Activated CD4-positive, alpha-beta T cell treated with anti-CD3 and anti-CD28 coated beads for 48 hours (primary cell): ENCODE results near the gene TNFRSF25.

Source experiments
- DNase-seq: peaks from one replicate; pipeline ENCODE4 v3.0.0-alpha.2; 2020

The TNFRSF25 gene

DNA sequence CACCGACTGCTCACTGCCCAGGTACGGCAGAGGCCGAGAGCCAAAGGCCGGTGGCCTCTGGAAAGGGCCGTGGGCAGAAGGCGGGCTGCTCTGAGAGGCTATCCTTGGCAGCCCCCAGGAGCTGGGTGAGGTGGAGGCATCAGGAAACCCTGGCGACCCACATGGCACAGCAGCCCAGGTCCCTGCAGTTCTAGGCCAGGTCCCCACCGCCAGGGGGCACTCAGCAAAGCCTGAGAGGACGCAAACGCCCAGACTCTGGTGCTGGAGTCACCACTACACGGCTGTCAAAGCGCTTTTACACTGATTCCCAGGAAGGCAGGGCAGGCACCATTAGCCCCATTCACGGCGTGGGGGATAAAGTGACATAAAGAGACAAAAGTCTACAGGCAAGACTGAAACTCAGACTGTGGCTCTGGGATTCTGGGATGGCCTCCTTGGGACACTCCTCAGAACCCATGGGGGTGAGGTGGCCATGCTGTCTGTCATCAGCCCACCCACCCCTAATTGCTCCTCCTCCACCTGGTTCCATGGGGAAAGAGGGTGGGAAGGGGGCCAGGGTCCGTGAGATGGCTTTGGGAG is 20.5 kb upstream of the TNFRSF25 start:
- DNase-seq, result peak; percentile 94

DNA sequence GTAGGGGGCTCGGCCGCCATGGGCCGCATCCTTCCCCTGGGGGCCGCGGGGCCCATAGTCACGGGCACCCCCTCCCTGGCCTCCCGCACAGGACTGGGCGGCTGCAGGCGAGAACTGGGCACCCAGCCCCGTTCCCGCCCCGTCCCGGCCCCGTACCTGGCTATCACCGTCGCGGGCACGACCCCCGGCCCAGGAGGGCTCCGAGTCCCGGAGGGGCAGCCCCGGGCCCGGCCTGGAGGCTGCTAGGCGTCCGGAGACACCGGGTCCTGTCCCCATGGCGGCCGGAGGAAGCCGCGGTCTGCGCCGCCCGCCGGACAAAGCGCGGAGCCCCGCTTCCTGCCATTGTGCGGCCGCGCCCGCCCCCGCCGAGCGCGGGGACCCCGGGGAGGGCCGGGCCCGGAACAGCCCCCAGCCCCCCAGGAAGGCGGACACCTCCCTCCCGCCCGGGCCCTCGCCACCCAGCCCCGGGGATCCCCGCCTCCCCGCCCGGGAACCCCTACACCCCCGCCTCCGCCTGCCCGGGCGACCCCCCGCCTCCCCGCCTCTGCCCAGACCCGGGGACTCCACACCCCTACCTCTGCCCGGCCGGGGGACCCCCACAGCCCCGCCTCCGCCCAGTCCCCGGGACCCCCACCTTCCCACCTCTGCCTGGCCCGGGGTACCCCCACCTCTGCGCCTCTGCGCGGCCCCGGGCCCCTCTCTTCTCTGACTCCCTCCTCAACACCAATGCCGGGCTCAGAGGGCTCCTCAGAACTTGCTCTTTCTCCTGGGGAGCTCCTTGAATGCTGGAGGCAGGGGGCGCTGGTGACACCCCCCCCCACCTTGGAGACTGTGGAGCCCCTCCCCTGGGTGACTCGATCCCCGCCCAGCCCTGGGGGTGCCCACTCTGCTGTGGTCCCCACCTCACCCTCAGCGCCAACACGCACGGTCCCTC is 19.5 kb upstream of the TNFRSF25 start:
- DNase-seq, result no peak

DNA sequence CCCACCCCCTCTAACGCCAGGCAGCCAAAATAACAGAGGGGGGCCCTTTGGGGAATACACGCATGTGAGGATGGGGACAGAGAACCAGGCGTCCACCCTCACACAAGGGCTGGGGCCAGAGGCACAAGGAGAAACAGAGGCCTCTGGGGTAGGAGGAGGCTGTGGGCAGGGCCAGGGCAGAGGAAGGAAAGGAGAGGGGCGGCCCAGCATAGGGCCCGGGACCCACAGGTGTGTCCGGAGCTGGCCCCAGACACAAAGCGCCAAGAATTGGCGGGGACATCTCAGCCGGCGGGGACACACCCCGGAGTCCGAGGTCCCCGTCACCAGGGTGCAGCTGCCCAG is 18.8 kb upstream of the TNFRSF25 start:
- DNase-seq, result no peak

DNA sequence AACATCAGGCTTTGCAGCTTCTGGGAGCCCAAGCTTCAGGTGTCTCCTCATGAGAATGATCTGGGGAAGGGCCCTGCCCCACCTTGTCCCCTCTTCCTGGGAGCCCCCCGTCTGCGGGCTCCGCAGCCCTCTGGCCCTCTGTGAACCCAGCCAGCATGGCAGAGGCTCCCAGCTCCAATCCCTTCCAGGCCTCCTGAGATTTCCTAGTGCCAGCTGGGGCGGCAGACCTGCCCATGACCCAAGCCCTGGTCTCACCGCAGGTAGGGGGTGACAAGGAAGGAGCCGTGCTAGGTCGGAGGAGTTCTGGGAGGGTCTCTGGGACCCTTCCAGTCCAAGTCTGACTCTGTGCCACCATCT is 17.8 kb upstream of the TNFRSF25 start:
- no peak for DNase-seq

DNA sequence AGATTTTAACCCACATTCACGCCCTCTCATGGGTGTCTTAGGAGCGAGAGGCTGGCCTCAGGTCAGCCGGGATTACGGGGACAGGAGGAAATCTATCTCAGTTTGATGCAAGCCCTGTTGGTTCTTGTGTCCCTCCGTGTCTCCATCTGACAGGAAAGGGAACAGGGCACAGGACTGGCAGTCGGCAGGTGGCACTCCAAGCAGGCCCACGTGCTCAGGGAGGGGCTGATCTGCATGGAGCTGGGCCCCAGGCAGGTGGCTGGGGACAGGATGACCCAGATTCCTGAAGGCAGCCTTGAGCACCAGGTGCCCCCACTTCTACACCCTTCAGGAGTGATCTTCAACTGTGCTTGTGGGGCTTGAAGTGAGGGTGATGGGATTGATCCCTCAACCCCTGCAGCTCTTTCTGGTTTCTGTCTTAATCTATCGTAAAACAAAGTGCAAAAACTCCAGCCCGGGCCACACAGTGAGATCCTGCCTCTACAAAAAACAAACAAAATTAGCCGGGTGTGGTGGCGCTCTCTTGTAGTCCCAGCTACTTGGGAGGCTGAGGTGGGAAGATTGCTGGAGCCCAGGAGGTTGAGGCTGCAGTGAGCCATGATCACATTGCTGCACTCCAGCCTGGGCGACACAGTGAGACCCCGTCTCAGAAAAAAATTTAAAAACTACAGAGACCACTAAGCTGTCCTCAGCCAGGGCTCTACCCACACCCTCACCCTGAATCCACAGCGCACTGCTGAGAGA is 17.2 kb upstream of the TNFRSF25 start:
- no peak for DNase-seq

DNA sequence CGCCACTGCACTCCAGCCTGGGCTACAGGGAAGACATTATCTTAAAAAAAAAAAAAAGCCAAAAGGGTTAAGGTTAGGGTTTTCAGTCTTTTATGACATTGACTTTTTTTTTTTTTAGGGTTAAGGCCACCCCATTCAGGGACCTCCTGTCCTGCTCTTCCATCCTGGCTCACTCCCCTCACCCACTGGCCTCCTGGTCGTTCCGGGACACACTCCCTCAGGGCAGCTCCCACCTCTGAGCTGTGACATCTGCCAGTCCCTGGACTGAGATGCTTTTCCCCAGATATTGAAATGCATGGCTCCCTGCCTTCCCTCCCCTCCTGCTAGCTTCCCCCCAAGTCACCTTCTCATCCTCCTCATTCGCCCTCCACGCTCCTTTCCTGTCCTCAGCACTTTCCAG is 15.8 kb upstream of the TNFRSF25 start:
- DNase-seq, result no peak

DNA sequence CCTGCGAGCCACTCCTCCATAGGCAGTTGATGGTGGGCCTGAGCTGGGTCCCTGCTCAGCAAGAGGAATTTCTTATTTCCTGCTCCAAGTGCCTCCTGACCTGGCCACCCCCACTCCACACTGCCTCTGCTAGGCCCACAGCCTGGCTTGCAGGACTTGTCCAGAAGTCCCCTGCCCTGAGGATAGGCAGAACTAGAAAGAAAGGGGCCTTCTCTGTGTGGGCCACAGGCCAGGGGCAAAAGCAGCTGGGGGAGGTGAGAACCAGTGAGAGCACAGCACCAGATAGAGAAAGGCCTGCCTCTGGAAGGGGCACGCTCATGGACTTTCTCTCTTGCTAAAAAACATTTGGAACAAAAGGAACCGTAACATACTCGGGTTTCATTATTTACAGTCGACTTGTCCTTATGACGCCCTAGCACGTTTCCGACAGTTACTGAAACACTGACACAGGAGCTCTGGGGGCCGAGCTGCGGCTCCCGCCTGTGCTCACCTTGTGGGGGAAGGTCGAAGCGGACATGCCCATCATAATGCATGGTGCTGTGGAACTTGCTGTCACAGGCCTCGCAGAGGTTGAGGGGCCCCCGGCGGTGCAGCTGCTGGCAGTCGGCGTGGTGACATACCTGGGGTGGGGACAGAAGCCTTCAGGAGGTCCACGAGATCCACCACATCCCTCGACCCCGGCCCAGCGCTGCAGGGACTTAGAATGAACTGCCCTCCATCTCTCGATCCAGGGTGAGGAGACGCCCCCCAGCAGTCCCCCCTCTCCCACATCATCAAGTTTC is 11.3 kb upstream of the TNFRSF25 start:
- DNase-seq, result no peak

DNA sequence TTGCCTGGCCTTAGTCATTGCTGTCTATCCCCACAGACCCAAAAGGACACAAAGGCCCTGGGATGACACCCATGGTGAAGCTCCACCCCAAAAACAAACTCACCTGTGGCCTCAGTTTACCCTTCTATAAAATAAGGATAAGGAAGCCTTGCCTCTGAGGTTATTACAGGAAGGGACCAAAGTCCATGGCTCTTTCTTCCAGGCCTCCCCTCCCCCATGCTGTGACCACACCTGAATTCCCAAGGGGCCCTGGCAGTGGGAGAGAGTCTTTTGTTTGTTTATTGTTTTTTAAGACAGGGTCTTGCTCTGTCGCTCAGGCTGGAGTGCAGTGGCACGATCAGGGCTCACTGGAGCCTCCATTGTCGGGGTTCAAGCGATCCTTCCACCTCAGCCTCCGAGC is 10.5 kb upstream of the TNFRSF25 start:
- DNase-seq, result no peak

DNA sequence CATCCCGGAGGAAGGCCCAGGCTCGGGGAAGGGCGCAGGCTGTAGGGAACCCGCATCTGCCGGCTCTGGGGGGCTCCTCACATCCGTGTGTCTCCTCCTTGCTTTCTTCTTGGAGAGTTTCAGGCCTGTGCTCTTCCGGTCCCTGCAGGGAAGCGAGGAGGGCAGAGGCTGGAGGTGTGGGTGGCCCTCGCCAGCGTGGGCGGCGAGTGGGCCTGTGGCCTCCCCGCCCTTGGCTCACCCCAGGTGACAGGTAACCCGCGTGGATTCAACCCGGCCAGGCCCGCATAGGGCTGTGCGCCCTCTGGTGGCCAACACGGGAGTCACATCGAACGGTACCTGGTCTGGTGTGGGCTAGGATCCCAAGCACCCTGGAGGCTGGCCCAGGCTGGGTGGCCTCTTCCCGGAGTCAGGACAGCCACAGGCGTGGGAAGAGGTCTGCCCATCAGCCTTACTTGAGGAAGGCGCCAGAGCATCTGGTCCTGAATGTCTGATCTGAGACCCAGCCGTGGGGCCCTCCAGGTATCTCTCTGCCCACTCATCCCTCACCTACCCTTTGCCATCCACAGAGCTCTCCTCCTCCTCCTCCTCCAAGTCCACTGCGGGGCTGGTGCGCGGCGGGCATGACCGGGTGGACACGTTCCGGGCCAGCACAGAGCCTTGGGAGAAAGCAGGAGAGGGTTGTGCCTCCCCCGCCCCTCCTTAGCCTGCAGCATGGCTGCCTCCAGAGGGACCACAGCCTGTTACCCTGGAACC is 9.6 kb upstream of the TNFRSF25 start:
- peak; percentile 83 for DNase-seq

DNA sequence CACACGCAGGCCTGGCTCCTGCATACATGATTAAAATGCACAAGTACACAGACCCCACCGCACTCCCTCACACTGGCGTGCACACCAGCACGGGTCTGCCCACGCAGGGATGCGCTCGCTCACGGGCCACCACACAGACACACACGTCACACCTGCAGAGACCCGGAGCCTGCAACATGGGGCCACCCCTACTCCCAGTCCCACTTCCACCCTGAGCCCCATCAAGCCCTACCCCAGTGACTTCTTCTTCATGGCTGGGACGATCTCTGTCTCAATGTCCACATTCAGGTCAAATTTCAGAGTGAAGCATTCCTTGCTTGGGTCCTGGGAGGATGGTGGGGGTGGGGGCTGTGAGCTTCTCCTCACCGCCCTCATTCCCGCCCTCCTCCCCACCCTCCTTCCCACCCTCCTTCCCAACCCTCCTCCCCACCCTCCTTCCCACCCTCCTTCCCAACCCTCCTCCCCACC is 8.9 kb upstream of the TNFRSF25 start:
- DNase-seq, result no peak

DNA sequence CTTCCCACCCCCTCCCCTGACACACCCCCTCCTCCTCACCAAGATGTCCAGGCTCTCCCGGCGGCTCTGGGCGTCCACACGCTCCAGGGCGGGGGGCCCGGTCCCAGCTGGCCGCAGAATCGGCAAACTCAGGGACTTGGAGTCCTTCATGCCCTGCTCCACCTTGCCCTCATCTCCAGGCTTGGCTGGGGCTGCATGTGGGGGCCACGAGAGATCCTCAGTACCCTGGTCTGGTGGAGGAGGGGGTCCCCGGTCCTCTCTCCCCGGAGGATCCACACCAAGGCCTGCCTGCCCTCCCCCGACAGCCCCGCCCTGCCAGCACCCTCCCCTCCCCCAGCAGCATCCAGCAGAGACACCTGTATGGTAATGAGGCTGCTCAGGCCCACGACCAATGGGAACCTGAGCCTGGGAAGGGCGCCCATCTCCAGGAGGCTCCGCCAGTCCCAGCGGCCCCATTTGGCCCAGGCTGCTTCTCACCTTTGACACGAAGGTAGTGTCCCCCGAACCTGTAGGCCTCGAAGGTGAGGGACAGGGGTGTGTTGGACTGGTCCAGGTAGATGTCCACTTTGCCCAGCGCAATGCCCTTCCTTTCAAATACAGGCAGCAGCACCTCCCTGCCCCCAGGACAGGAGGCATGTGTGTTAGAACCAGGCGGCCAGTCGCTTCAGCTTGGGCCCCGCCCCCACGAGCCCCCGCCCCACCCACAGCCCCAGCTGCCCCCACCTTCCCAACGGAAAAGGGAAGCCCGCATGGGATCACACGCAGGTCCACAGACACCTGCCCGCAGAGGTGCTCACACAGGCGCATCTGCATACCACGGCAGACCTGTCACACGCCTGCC is 8.2 kb upstream of the TNFRSF25 start:
- DNase-seq, result no peak

DNA sequence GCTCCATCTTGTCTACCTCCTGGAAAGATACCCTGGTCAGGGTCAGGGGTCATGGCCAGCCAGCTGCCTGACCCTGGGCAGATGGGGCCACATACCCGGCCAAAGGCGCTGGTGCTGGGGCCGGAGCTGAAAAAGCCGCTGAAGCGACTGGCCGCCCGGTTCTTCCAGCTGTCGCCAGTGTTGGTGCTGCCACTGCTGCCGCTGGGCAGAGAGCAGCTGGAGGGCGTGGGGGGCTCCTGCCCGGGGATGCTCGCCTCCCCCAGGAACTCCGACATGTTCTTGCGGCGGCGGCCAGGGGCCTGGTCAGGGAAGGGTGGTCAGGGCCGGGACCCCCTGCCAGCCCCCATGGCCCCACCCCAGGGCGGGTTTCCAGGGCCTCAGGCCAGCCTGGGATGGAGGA is 7.2 kb upstream of the TNFRSF25 start:
- no peak for DNase-seq

DNA sequence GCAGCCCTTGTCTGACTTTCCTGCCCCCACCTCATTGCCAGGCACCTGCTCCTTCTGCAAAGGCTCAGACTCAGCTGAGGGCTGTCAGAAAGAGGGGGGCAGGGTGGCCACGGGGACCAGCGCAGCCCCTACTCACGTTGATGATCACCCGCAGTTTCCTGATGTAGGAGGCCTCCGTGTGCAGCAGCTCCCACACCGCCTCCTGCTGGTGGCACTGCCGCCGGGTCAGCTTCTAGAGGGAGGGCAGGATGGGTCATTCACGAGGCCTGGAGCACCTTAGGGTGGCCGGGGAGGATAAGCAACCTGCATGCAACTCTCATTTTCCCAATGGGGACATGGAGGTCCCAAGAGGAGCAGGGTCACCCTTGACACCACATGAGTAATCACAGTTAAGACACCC is 6.4 kb upstream of the TNFRSF25 start:
- peak; percentile 54 for DNase-seq

DNA sequence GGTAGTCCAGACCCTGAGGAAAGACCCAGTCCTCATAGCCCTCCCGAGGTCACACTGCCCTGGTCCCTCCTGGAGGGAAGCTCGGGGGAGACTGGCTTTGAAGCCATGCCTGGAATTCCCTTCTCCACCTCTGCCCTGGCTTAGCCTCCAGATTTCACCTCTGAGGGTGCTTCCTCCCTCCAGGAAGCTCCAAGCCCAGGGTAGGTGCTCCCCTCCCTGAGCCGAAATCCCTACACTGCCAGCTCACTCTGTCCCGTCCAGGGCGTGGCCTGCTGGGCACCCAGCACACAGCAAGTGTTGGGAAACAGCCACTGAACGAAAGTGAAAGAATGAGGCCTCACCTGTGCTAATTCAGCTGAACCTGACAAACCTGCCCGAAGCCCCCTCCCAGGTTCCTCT is 6.0 kb upstream of the TNFRSF25 start:
- DNase-seq, result no peak

DNA sequence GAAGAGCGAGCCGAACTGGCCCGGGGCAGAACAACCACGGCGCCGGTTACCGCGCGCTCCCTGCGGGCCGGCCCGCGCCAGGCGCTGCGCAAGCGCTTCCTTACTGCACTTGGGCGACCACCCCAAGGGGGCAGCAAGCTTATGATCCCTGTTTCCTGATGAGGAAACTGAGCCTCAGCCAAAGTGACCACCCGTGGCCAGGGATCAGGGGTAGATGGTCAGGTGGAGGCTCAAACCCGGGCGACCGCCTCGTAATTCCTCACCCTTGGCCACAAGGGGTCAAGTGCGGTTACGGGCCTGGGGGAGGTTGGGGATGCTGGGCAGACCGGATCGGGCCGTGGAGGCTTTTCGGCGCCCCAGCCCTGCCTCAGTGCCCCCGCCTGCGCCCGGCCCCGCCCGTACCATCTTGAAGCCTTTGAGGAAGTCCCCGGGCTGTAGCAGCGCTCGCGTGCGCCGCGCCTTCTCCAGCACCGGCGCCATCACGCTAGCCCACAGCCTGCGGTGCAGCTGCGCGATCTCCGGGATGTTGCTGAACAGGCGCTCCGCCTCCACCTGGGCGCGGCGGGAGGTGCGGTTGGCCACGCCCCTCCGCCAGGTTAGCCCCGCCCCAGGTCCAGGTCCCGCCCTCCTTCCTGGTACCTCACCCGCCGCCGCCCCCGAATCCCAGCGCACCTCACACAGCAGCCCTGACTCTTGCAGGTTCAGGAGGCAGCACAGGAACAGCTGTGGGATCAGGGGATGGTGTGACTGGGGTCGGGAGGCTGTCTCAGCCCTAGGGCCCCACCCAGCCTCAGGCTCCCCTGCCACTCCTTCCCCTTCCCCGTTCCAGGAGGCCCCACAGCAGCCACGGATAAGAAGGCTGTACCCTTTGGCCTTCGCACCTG is 5.4 kb upstream of the TNFRSF25 start:
- DNase-seq, result no peak

DNA sequence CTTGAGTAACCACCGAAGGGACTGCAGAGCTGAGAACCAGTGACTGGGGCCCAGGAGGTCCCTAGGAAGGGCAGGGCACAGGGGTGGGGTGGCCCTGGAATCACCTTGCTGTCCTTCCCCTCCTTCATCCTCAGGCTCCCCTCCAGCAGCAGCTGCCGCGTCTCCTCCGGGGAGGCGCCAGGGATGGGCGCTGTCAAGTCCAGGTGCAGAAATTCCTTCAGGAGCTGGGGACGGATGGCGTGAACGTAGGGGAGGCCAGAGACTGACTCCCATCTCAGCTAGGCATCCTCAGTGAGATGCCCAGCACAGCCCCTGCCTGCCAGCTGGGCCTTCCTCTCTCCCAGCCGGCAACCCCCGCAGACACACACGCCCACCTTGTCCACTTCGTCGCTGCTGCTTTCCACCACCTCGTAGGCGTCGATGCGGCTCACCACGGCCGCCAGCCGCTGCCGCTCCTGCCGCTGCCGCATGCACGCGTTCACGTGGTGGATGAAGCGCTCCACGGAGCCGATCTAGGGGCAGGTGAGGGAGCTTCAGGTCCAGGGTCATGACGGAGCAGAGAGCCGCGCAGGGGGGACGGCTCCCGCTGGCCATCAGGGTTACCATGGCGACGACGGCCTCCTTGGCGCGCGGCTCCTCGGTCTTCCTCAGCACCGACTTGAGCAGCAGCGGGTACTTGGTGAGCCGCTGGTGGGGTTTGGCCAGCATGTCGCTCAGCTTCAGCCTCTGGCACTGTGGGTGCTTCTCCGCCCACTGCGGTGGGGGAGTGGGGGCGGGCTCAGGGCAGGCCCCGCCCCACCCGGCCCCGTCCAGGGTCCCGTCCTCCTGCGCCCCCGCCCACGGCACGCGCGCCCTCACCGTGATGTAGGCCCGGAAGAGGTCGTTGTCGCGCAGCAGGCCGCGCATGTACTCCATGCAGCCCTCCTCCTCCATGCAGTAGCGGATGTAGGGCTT is 4.4 kb upstream of the TNFRSF25 start:
- no peak for DNase-seq

DNA sequence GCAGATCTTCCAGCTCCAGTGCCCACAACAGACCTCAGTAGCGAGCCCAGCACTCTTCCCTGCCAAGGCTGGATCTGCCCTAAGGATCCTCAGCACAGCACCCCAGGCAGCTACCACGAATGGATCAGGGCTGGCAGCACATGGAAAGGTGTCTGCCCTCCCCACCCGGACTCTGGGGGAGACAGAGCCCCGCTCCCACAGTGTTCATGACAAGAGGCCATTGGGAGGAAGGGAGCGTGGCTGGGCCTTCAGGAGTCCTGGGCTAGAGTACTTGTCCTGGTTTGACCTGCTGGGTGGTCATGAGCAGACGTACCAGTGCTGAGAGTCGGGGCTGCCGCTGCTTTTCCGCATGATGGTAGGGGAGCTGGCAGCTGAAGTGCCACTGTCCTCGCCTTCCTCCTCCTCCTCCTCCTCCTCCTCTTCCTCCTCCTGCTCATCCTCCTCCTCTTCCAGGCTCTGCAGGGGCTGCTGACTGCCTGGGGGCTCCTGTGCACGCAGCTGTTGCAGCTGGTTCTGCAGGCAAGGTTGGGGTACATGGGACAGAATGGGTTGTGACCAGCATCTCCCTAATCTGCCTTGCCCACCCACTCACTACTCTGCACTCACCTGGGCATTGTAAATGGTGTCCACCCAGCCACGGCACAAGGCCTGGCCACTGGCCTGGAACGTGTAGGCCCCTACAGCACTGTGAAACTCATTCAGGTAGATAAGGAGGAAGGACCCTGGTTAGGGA is 2.9 kb upstream of the TNFRSF25 start:
- DNase-seq, result no peak
